NOMO-1 treated with dmso at 0.1 percent for 144 hours (cell line): Measurements from ENCODE around the gene ART4.

ENCODE experiments used
- DNase-seq: peaks from one replicate; lab custom pipeline; 2025; ENCODE audit not compliant: unreplicated experiment; lab: John Stamatoyannopoulos, UW

The ART4 gene, protein sequence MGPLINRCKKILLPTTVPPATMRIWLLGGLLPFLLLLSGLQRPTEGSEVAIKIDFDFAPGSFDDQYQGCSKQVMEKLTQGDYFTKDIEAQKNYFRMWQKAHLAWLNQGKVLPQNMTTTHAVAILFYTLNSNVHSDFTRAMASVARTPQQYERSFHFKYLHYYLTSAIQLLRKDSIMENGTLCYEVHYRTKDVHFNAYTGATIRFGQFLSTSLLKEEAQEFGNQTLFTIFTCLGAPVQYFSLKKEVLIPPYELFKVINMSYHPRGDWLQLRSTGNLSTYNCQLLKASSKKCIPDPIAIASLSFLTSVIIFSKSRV

DNA sequence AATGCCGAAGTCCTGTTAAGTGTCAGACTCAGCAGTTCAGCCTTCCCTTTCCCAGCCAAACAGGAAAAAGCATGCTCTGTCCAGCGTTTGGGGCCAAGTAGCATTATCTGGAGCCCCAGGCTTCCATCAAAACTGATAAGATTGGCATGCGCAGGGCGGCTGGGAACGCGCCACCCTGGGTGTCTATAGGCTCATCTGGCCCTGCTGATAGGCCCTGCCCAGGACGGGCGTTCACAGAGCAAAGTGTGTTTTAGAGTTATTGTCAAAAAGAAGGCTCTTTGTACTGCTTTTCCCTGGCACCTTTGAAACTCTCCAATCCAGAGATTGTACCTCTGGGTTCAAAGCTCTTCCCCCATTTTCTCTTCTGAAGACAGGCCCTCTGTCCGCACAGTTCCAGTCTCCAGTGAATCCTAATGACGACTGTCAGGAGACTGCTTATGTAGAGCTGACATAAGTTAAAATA lies at the start of gene ART4:
Gene ART4 (minus strand): TSS at position 102 of the 463 bp plus-strand sequence. CDS start 413 bp downstream, outside the sequence.
- no peak for DNase-seq

DNA sequence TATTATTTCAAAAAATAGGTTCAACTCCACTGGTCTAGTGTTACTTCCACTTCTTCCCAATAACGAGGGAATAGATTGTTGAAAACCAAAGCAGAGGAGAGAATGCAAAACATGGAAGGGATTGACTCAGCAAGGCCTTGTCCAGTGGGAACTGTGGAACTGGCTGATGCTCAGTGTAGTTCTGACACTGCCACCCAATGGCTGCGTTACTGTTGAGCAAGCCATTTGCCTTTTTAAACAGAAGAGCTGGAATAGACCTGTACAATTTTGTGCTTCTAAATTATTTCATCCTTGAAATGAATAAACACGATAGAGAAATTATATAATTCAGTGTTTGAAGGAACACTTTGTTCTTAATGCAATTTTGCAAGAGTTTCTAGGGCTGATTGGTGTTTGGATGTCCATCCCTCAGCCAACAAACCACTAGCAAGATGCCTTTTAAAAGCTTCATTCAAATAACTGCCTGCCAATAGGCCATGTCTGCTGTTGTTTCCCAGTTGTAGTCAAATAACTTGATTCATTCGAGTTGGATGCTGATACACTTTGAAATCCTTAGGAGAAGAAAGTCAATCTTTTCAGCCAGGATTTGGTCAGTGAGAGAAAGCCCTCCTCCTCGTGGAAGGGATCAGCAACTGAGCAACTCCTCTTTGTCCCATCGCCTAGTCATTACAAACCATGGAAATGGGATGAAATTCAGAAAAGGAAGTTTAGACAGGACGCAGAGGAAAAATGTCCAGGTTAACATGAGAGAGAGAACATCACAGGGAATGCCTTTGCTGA lies 49.6 kb upstream of the ART4 start:
- no peak for DNase-seq

GRCh38 chr12:14890701-14891100 lies 47.4 kb upstream of the ART4 start:
- no peak for DNase-seq

DNA sequence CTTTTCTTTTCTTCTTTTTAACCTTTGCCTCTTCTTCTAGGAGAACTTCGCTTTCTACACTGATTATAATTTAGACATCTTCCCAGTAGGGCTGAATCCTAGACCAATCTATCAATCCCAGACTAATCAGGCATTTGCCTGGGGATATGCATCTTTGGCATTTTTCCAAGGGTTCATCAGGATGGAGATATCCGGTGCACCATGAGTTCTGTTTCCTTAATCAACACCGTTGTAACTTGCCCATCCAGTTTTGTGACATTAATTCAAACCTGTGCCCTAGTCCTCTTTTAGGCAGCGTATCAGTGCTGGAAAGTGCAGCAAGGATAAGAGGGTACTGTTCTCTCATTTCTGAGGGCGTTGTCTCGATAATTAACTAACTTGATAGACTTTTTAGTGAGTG lies 42.9 kb upstream of the ART4 start:
- DNase-seq: no peak

DNA sequence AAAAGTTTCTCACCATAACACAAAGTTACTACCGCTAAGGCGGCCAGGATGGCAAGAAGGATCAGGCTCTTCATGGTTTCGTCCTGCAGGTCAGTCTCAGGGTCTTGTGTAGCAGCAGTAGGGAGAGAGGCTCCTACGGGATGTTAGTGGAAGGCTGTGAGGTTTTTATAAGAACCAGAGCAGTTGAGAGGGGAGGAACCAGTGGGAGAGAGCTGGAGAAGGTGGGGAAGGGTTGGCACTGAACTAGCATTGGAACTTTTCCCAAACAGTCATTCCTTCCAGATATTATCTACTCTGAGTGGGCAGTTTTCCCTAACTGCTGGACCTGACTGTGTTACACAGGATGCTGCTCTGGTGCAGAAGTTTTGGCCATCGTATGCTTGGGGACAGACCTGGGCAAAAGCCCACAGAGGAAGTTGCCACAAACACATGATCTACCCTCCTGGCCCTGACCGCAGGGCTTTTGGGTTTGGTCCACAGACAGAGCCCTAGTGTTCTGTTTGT lies 42.4 kb upstream of the ART4 start, which contains the start of gene MGP:
Gene MGP (minus strand): TSS at position 137 of the 504 bp plus-strand sequence. CDS start 63 bp downstream, at position 74.
- no peak for DNase-seq

GRCh38 chr12:14884458-14884878 lies 41.1 kb upstream of the ART4 start:
- DNase-seq: peak; percentile 36

GRCh38 chr12:14883686-14884085 lies 40.4 kb upstream of the ART4 start:
- no peak for DNase-seq

GRCh38 chr12:14880890-14881453 lies 37.6 kb upstream of the ART4 start:
- no peak for DNase-seq

DNA sequence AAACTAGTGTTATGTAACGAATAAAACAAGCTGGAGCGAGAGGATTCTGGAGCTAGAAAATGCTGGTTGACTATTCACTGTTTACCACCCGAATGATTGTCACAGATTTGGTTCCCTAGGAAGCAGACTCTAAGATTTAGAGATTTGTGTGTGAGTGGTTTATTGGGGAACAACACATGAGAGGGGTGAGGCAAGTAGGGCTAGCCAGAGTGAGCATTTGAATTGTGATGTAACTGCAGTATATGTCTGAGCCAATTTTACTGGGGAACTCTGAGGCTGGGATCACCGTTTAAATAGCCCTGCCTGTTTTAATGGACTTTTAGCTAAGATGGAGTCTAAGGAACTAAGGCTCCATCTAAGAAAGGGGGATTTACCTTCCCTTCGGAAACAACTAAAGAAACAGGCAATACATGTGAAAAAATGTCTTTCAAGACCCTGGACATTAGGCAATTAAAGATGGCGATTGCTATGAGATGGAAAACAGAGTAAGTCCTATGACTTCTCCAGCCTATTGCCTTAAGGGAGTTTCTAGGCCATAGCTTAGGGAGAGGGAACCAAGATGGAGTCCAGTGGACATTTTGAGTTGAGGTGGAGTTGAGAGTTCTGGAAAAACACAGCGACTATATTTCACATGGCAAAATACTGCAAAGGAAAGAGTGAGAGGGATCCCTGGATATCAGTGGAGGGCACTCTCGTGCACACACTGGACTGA lies 36.1 kb upstream of the ART4 start:
- no peak for DNase-seq

DNA sequence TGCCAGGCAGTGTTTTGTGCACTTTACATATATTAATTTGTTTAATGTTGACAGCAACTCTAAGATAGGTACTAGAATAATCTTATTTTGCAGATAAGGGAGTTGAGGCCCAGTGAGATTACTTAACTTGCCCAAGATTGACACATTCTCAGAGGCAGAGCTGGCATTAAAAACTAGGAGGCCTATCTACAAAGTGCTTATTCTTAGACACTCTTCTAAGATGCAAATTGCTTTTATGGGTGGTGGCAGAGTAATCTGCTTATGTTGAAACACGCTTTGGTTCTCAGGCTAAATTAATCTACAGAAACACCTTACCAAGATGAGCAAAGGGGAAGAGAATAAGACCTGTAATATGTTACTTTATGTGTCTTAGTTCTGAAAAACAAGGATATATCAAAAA lies 35.2 kb upstream of the ART4 start:
- DNase-seq: no peak

- DNase-seq: no peak
Measured at GRCh38 chr12:14876833-14877232, 33.5 kb upstream of the ART4 start.

GRCh38 chr12:14874882-14875281 lies 31.6 kb upstream of the ART4 start:
- DNase-seq: no peak

- no peak for DNase-seq
Measured at GRCh38 chr12:14873440-14874185, 30.3 kb upstream of the ART4 start.

- DNase-seq: no peak
Measured at GRCh38 chr12:14871886-14872285, 28.6 kb upstream of the ART4 start.

DNA sequence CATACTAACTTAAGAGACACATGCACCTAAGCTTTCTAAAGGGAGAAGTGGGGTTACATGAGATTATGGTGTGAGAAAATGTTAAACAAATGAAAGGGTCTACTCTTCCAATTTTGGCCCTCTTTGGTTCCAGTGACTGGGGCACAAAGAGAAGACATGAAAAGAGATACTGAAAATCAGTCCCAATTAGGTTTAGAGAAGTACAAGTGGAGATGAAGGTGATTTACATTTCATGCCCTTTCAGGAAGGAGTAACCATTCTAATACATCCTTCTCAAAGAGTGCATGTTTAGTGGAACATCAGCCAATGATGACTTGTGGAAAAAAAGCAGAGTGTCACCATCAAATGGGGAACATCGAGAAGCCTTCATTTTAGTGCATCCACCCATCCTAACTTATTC lies 27.9 kb upstream of the ART4 start:
- no peak for DNase-seq

DNA sequence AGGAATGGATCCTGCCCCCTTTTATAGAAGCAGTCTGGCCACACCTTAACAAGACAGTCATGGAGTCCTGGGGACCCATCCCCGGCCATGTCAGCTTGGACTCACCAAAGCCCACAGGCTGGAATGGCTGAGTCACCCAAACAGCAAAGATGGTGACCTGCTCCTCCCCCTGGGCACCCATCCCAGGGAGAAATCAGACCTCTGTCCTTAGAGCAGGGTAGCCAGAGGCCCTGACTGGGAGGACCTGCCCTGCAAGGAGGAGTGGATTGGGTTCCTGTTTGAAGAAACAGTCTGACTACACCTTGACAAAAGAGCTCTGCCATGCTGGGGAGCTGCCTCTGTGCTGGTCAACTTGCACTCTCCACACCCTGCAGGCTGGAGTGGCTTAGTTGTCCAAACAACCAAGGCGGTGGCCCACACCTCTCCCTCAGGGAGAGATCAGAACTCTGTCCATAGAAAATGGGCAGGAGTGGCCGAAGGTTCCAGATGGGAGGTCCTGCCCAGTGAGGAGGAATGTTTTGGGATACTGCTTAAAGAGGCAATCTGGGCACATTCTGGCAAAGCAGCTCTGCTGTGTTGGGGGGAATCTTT lies 25.7 kb upstream of the ART4 start:
- no peak for DNase-seq

GRCh38 chr12:14860490-14860889 lies 17.2 kb upstream of the ART4 start:
- DNase-seq: no peak

GRCh38 chr12:14858513-14858912 lies 15.2 kb upstream of the ART4 start:
- DNase-seq: no peak

DNA sequence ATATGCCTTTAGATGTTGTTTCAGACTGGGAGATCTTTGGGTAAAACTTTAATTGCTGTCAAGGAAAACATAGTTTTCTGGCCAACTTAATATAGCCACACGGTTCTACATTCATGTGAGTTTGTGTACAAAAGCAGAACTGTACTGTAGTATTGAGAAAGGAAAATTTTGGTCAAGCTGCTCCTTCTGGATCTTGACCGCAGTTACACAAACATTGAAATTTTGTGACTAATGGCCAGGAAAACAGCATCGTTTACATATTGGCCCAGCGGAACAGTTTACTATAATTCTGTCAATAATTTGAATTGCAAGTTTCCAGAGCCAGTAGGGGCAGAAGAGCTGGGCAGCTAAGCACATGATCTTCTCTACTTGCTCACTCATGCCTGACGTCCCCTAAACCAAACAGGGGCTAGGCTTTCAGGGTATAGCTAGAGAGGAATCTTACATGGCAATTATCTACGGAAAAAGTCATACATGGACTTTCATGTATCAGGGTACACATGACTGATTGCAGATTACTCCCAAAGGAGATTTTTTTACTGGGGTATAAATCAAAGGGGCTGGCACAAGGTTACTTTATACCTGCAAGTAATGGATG lies 11.4 kb upstream of the ART4 start:
- DNase-seq: no peak

DNA sequence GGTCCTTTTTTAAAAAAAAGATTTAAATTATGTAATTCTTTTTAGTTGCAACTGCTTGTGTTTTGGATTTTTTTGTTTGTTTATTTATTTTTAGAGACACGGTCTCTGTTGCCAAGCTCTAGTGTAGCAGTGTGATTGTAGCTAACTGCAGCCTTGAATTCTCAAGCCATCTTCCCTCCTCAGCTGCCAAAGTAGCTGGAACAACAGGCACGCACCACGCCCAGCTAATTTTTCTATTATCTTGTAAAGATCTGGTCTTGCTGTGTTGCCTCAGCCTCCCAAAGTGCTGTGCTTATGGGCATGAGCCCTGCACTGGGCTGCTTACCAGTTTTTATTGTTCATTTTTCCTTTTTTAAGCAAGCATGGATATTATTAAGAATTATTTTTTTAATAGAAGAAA lies 10.6 kb upstream of the ART4 start:
- DNase-seq: no peak
